ENCODE measurements around the gene RNF212B.
A peak's percentile ranks its signal among the peaks of the same experiment; 100 is the strongest.

RNF212B gene

GRCh38 chr14:23297096-23297495, 59.4 kb downstream of the RNF212B start:
- no peak for DNase-seq (ENCODE audit: low read depth)

- DNase-seq (ENCODE audit: low read depth), result no peak
Observed at GRCh38 chr14:23297611-23298277, 60.0 kb downstream of the RNF212B start.

- DNase-seq (ENCODE audit: low read depth), result no peak
Observed at GRCh38 chr14:23299211-23299957, 61.6 kb downstream of the RNF212B start.

- DNase-seq (ENCODE audit: low read depth), result no peak
Observed at GRCh38 chr14:23299986-23300686, 62.4 kb downstream of the RNF212B start.

GRCh38 chr14:23300687-23301223, 63.0 kb downstream of the RNF212B start:
- no peak for DNase-seq (ENCODE audit: low read depth)

GRCh38 chr14:23301288-23301968, 63.7 kb downstream of the RNF212B start:
- DNase-seq (ENCODE audit: low read depth), result peak; percentile 88

GRCh38 chr14:23301969-23302289, 64.2 kb downstream of the RNF212B start:
- DNase-seq (ENCODE audit: low read depth), result no peak

GRCh38 chr14:23302290-23303225, 64.8 kb downstream of the RNF212B start, which contains the start of gene PPP1R3E:
PPP1R3E (minus strand) TSS chr14:23302859; CDS start chr14:23302576, 283 bp downstream.
- no peak for DNase-seq (ENCODE audit: low read depth)

- DNase-seq (ENCODE audit: low read depth), result no peak
Observed at GRCh38 chr14:23306412-23307145, 68.8 kb downstream of the RNF212B start, which contains the start of gene BCL2L2. BCL2L2 (plus strand) TSS chr14:23306833; CDS start chr14:23307768, 935 bp downstream.

- no peak for DNase-seq (ENCODE audit: low read depth)
Observed at GRCh38 chr14:23307146-23307530, 69.4 kb downstream of the RNF212B start.

- no peak for DNase-seq (ENCODE audit: low read depth)
Observed at GRCh38 chr14:23307687-23308644, 70.2 kb downstream of the RNF212B start.

- DNase-seq (ENCODE audit: low read depth), result no peak
Observed at GRCh38 chr14:23308721-23309445, 71.1 kb downstream of the RNF212B start.

GRCh38 chr14:23310546-23310945, 72.8 kb downstream of the RNF212B start:
- no peak for DNase-seq (ENCODE audit: low read depth)

- no peak for DNase-seq (ENCODE audit: low read depth)
Observed at GRCh38 chr14:23316300-23316699, 78.6 kb downstream of the RNF212B start.

GRCh38 chr14:23319746-23320583, 82.2 kb downstream of the RNF212B start:
- DNase-seq (ENCODE audit: low read depth), result no peak

GRCh38 chr14:23320584-23321571, 83.1 kb downstream of the RNF212B start, which contains the start of gene PABPN1:
PABPN1 (plus strand) TSS chr14:23321457; CDS start chr14:23321470, 13 bp downstream.
- DNase-seq (ENCODE audit: low read depth), result peak; percentile 99

Measured in non-pigmented ciliary epithelial cell (primary cell).